Uterus (tissue), 2 donors: ENCODE data around the gene CENPN.

Experiments
- POLR2A ChIP-seq, 2 donors: fragments of 450-650 bp; IDR thresholded peaks; one replicate each; pipeline ENCODE4 v1.6.1; 2016; ENCODE audit warnings: antibody characterized with exemption in 2 of 2, mild to moderate bottlenecking in 1 of 2, moderate library complexity in 1 of 2
- TF ChIP-seq, protein P1 (sequence below), 4 experiments: fragments of 200-600 bp in 2 of 4; fragments of 450-650 bp in 2 of 4; sonication (generic) in 2 of 4; IDR thresholded peaks; one replicate each; pipeline ENCODE4 v1.5.1; 2016 to 2019; ENCODE audit warnings: antibody characterized with exemption in 4 of 4, mild to moderate bottlenecking in 2 of 4, moderate library complexity in 1 of 4

DNA sequence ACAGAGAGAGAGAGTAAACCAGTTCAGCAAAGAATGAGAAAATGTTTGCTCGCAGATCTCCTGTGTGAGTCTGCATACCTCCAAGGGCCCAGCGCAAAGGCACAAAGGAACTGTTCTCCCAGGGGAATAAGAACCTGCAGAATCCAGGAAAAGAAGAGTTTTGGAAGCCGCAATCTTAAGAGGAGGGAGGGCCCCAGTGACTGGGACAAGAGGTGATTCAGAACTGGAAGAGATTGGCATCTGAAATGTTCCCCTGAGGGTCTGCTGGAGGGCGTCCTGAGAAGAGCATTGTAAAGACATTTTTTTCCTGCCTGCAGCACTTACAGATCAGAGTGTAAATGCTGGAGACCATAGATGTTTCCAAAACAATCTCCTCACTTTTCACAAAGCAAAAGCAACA lies 34.7 kb downstream of the CENPN start:
- no peak for TF ChIP-seq POLR2A (IDR thresholded peaks at IDR 0.05)
- TF ChIP-seq, protein P1, sequence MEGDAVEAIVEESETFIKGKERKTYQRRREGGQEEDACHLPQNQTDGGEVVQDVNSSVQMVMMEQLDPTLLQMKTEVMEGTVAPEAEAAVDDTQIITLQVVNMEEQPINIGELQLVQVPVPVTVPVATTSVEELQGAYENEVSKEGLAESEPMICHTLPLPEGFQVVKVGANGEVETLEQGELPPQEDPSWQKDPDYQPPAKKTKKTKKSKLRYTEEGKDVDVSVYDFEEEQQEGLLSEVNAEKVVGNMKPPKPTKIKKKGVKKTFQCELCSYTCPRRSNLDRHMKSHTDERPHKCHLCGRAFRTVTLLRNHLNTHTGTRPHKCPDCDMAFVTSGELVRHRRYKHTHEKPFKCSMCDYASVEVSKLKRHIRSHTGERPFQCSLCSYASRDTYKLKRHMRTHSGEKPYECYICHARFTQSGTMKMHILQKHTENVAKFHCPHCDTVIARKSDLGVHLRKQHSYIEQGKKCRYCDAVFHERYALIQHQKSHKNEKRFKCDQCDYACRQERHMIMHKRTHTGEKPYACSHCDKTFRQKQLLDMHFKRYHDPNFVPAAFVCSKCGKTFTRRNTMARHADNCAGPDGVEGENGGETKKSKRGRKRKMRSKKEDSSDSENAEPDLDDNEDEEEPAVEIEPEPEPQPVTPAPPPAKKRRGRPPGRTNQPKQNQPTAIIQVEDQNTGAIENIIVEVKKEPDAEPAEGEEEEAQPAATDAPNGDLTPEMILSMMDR (IDR thresholded peaks at IDR 0.05) = no peak
